Small intestine (tissue), 7 donors: ENCODE results near the gene MDM2. TPM values are rescaled to one million over a fixed set of nuclear protein-coding genes. Genes with fewer than 3 reads are reported as not detected.
A peak's percentile ranks its signal among the peaks of the same experiment; 100 is the strongest.

ENCODE experiments used
- DNase-seq, 2 donors: peaks; one replicate each; pipeline versions ENCODE4 v3.0.0 to v3.0.0-alpha.2; 2013
- FAIRE-seq: peaks from 2 replicates; lab custom pipeline; 2012; peaks lifted over from hg19 to GRCh38; lab: Jason Lieb, UNC
- H3K27ac ChIP-seq, 3 donors: one replicate each; pipeline ENCODE4 v1.5.1; 2013; ENCODE audit warnings: low read length in 2 of 3, mild to moderate bottlenecking in 2 of 3, control low read depth in 1 of 3, inconsistent platforms in 1 of 3, low read depth in 1 of 3, moderate library complexity in 1 of 3
- H3K27me3 ChIP-seq, 3 donors: one replicate each; pipeline ENCODE4 v1.6.1; 2013; ENCODE audit warnings: low read length in 3 of 3, inconsistent platforms in 1 of 3; ENCODE audit not compliant: control insufficient read depth in 3 of 3, insufficient read depth in 3 of 3
- H3K36me3 ChIP-seq, 3 donors: one replicate each; pipeline ENCODE4 v1.6.1; 2013; ENCODE audit warnings: low read length in 3 of 3, inconsistent platforms in 1 of 3, low read depth in 1 of 3, mild to moderate bottlenecking in 1 of 3, moderate library complexity in 1 of 3; ENCODE audit not compliant: control insufficient read depth in 3 of 3, insufficient read depth in 2 of 3
- H3K4me1 ChIP-seq, 3 donors: one replicate each; pipeline ENCODE4 v1.6.1; 2013; ENCODE audit warnings: low read length in 2 of 3, inconsistent platforms in 1 of 3, low read depth in 1 of 3, mild to moderate bottlenecking in 1 of 3, moderate library complexity in 1 of 3; ENCODE audit not compliant: control insufficient read depth in 3 of 3, insufficient read depth in 2 of 3
- H3K4me3 ChIP-seq, 3 donors: one replicate each; pipeline ENCODE4 v1.5.1; 2013; ENCODE audit warnings: low read length in 3 of 3, control low read depth in 1 of 3, inconsistent platforms in 1 of 3, low read depth in 1 of 3, mild to moderate bottlenecking in 1 of 3, moderate library complexity in 1 of 3
- H3K9me3 ChIP-seq, 2 donors: one replicate each; pipeline ENCODE4 v1.6.1; 2013; ENCODE audit warnings: low read depth in 1 of 2, low read length in 1 of 2; ENCODE audit not compliant: control insufficient read depth in 2 of 2, insufficient read depth in 1 of 2
- WGBS, 3 donors: extraction: QIAGEN DNeasy Blood & Tissue Kit; methylation state at CpG; one replicate each; pipeline ENCODE4 v1.1.7; 2013; 5-methylcytosine and 5-hydroxymethylcytosine counted together
- polyA plus RNA-seq, 4 donors: library from polyadenylated mRNA; stranded (reverse) in 3 of 4; unstranded in 1 of 4; fragments of 200-250 nt in 3 of 4; fragments of 120-200 nt in 1 of 4; gene quantifications; one replicate each; pipeline versions ENCODE4 v1.2.1 to v1.2.3, GENCODE V29; 2013
- donor health status: healthy with polysubstance abuse.
- donor health status: control.
- donor health status: control.
- donor health status: Bipolar disorder and iron deficiency.
- donor health status: healthy.

The MDM2 gene
- polyA plus RNA-seq, 4 donors = 20.8 to 44.1 (median 29.6) TPM

GRCh38 chr12:68871396-68871795, 63.4 kb downstream of the MDM2 start:
- Histone ChIP-seq H3K27me3 (no peaks in the 10 kb centered on the region), H3K4me1 (no peaks in the 10 kb centered on the region), H3K36me3 (peaks cover 0 to 17% (median 3%) of the 10 kb centered on the region in 3 donors), H3K9me3 (no peaks in the 10 kb centered on the region), H3K4me3 (no peak overlapping the region), H3K27ac (no peak overlapping the region)
- FAIRE-seq (no peak), DNase-seq (no peak)
- 74 to 83% (median 82%) methylated on average over 8 of the region's 8 CpGs for WGBS, 3 donors

- Histone ChIP-seq H3K4me3 (no peak overlapping the region), H3K27me3 (no peaks in the 10 kb centered on the region), H3K9me3 (no peaks in the 10 kb centered on the region), H3K27ac (no peak overlapping the region), H3K36me3 (peaks cover 0 to 17% (median 3%) of the 10 kb centered on the region in 3 donors), H3K4me1 (no peaks in the 10 kb centered on the region)
- DNase-seq (peak in 1 of 2 donors; percentile 14), FAIRE-seq (no peak)
- 83 to 89% (median 84%) methylated on average over 6 of the region's 6 CpGs for WGBS, 3 donors
These were observed 63.9 kb downstream of the MDM2 start for GRCh38 chr12:68871921-68872320.

GRCh38 chr12:68873316-68873715, 65.3 kb downstream of the MDM2 start:
- Histone ChIP-seq H3K27me3 (no peaks in the 10 kb centered on the region), H3K9me3 (peaks cover 0 to 4% of the 10 kb centered on the region in 2 donors), H3K4me3 (no peak overlapping the region), H3K4me1 (no peaks in the 10 kb centered on the region), H3K36me3 (peaks cover 0 to 10% (median 3%) of the 10 kb centered on the region in 3 donors), H3K27ac (no peak overlapping the region)
- WGBS, 3 donors = 90 to 98% (median 96%) methylated on average over 4 of the region's 4 CpGs
- DNase-seq (no peak), FAIRE-seq (no peak)

- no peak overlapping the region for H3K4me3 ChIP-seq
- H3K27me3 ChIP-seq = no peaks in the 10 kb centered on the region
- no peak for DNase-seq
- peaks cover 0 to 3% (median 0%) of the 10 kb centered on the region in 3 donors for H3K36me3 ChIP-seq
- no peak overlapping the region for H3K27ac ChIP-seq
- H3K4me1 ChIP-seq = no peaks in the 10 kb centered on the region
- WGBS, 3 donors = 21 to 75% (median 55%) methylated on average over 4 of the region's 4 CpGs
- FAIRE-seq = no peak
- peaks cover 2 to 11% of the 10 kb centered on the region in 2 donors for H3K9me3 ChIP-seq
These were observed 68.5 kb downstream of the MDM2 start for GRCh38 chr12:68876461-68876860.

GRCh38 chr12:68877583-68877982, 69.6 kb downstream of the MDM2 start:
- no peak overlapping the region for H3K27ac ChIP-seq
- WGBS, 3 donors = 94 to 97% (median 97%) methylated on average over 4 of the region's 4 CpGs

GRCh38 chr12:68878283-68878682, 70.3 kb downstream of the MDM2 start:
- no peak for FAIRE-seq

More at GRCh38 chr12:68877583-68877982, 69.6 kb downstream of the MDM2 start:
- Histone ChIP-seq H3K4me3 (no peak overlapping the region), H3K36me3 (peaks cover 0 to 2% (median 0%) of the 10 kb centered on the region in 3 donors), H3K4me1 (no peaks in the 10 kb centered on the region), H3K9me3 (peaks cover 2 to 11% of the 10 kb centered on the region in 2 donors), H3K27me3 (no peaks in the 10 kb centered on the region)
- no peak for FAIRE-seq
- no peak for DNase-seq

GRCh38 chr12:68878846-68879245, 70.9 kb downstream of the MDM2 start:
- 94 to 99% (median 96%) methylated on average over 4 of the region's 4 CpGs for WGBS, 3 donors
- DNase-seq = no peak
- Histone ChIP-seq H3K27me3 (no peaks in the 10 kb centered on the region), H3K4me3 (no peak overlapping the region), H3K36me3 (peaks cover 0 to 2% (median 0%) of the 10 kb centered on the region in 3 donors), H3K27ac (no peak overlapping the region), H3K4me1 (no peaks in the 10 kb centered on the region), H3K9me3 (peaks cover 2 to 11% of the 10 kb centered on the region in 2 donors)
- FAIRE-seq = no peak

More at GRCh38 chr12:68878283-68878682, 70.3 kb downstream of the MDM2 start:
- H3K9me3 ChIP-seq = peaks cover 2 to 11% of the 10 kb centered on the region in 2 donors
- H3K27ac ChIP-seq = no peak overlapping the region
- DNase-seq = no peak
- peaks cover 0 to 2% (median 0%) of the 10 kb centered on the region in 3 donors for H3K36me3 ChIP-seq
- no peak overlapping the region for H3K4me3 ChIP-seq
- H3K4me1 ChIP-seq = no peaks in the 10 kb centered on the region
- WGBS, 3 donors = 89 to 93% (median 93%) methylated on average over 4 of the region's 4 CpGs
- H3K27me3 ChIP-seq = no peaks in the 10 kb centered on the region

GRCh38 chr12:68880660-68881325, 72.8 kb downstream of the MDM2 start:
- no peaks in the 10 kb centered on the region for H3K27me3 ChIP-seq
- no peak overlapping the region for H3K4me3 ChIP-seq
- no peak overlapping the region for H3K27ac ChIP-seq
- FAIRE-seq (no peak), DNase-seq (no peak)
- peaks cover 0 to 3% (median 0%) of the 10 kb centered on the region in 3 donors for H3K36me3 ChIP-seq
- H3K4me1 ChIP-seq = no peaks in the 10 kb centered on the region
- H3K9me3 ChIP-seq = peaks cover 2 to 11% of the 10 kb centered on the region in 2 donors
- 81 to 87% (median 85%) methylated on average over 5 of the region's 5 CpGs for WGBS, 3 donors
